GM12878 (cell line): ENCODE data around the gene TAB2.

Experiments used
- CEBPB ChIP-seq, 2 experiments: fragments of 150-350 bp in 1 of 2; IDR thresholded peaks; 2 replicates each; pipeline ENCODE4 v1.6.1; 2012 to 2014; ENCODE audit warnings: low read depth in 2 of 2, low read length in 2 of 2, borderline replicate concordance in 1 of 2, inconsistent platforms in 1 of 2
- EZH2 ChIP-seq: IDR thresholded peaks from 2 replicates; pipeline ENCODE4 v1.6.1; 2012; ENCODE audit warnings: low read depth, mild to moderate bottlenecking, control low read depth, inconsistent platforms, low read length, borderline replicate concordance; ENCODE audit not compliant: control insufficient read depth
- HCFC1 ChIP-seq: fragments of 150-350 bp; IDR thresholded peaks from 2 replicates; pipeline ENCODE4 v1.6.1; 2014; ENCODE audit warnings: low read length
- NFIC ChIP-seq: IDR thresholded peaks from 2 replicates; pipeline ENCODE4 v1.6.1; 2012; ENCODE audit warnings: low read depth, mild to moderate bottlenecking, inconsistent platforms, low read length, moderate library complexity
- RB1 ChIP-seq: fragments of 450-650 bp; formaldehyde crosslinking; IDR thresholded peaks from 2 replicates; pipeline ENCODE4 v1.6.1; 2017; ENCODE audit warnings: mild to moderate bottlenecking, borderline replicate concordance
- RFX5 ChIP-seq: IDR thresholded peaks from 2 replicates; pipeline ENCODE4 v1.6.1; 2011; ENCODE audit warnings: low read depth, low read length, improper control_type of control experiment
- TAF1 ChIP-seq: IDR thresholded peaks from 2 replicates; pipeline ENCODE4 v1.6.1; 2011; ENCODE audit warnings: mild to moderate bottlenecking, low read depth, low read length, borderline replicate concordance
- TARDBP ChIP-seq: IDR thresholded peaks from 2 replicates; pipeline ENCODE4 v1.6.1; 2016; ENCODE audit warnings: borderline replicate concordance
- TF ChIP-seq, protein P1 (sequence below): fragments of 450-650 bp; formaldehyde crosslinking; IDR thresholded peaks from 2 replicates; pipeline ENCODE4 v1.4.0; 2022; ENCODE audit warnings: mild to moderate bottlenecking, moderate library complexity
- TF ChIP-seq, protein P2 (sequence below): IDR thresholded peaks from 2 replicates; pipeline ENCODE4 v1.6.1; 2012; ENCODE audit warnings: low read depth, low read length, improper control_type of control experiment
- TF ChIP-seq, protein P3 (sequence below), 3 experiments: IDR thresholded peaks in 2 of 3; conservative IDR thresholded peaks in 1 of 3; 2 replicates each; pipeline ENCODE4 v1.5.1; 2011; ENCODE audit warnings: low read depth in 3 of 3, low read length in 3 of 3, mild to moderate bottlenecking in 3 of 3, control low read depth in 2 of 3, moderate library complexity in 2 of 3, inconsistent platforms in 1 of 3, mixed read lengths in 1 of 3; ENCODE audit not compliant: control insufficient read depth in 2 of 3, insufficient read depth in 1 of 3; ENCODE audit errors: extremely low read depth in 1 of 3
- TF ChIP-seq, protein P4 (sequence below): IDR thresholded peaks from 2 replicates; pipeline ENCODE4 v1.6.1; 2011; ENCODE audit warnings: borderline replicate concordance, low read depth, mild to moderate bottlenecking, moderate library complexity, mixed read lengths, low read length; ENCODE audit not compliant: insufficient read depth; ENCODE audit errors: extremely low read length

DNA sequence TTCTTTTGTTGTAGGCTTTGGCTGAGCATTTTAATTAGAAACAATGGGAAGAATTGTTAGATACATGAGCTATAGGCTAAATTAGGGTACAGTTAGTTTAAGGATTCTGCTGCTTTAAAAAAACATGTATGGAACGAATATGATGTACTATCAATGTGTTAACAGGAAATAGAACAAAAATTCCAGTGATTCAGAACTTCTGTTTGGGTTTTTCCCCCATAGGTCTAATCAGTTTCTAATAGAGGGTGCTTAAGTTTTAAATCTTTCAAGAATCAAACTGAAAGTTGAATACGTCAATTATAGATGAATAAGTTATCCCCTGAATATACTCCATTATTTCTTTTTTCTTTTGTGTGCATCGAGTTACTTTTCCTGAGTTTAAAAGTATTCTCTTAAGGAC is 1.9 kb downstream of the TAB2 start:
- TF ChIP-seq HCFC1 (no peak), EZH2 (no peak), TAF1 (no peak), RFX5 (no peak), CEBPB (IDR thresholded peaks at IDR 0.05; ENCODE audit: borderline replicate concordance in 1 of 2, low read depth in 2 of 2, low read length in 2 of 2) (no peak), NFIC (peak; percentile 65), RB1 (no peak), TARDBP (no peak)
- TF ChIP-seq, protein P1, sequence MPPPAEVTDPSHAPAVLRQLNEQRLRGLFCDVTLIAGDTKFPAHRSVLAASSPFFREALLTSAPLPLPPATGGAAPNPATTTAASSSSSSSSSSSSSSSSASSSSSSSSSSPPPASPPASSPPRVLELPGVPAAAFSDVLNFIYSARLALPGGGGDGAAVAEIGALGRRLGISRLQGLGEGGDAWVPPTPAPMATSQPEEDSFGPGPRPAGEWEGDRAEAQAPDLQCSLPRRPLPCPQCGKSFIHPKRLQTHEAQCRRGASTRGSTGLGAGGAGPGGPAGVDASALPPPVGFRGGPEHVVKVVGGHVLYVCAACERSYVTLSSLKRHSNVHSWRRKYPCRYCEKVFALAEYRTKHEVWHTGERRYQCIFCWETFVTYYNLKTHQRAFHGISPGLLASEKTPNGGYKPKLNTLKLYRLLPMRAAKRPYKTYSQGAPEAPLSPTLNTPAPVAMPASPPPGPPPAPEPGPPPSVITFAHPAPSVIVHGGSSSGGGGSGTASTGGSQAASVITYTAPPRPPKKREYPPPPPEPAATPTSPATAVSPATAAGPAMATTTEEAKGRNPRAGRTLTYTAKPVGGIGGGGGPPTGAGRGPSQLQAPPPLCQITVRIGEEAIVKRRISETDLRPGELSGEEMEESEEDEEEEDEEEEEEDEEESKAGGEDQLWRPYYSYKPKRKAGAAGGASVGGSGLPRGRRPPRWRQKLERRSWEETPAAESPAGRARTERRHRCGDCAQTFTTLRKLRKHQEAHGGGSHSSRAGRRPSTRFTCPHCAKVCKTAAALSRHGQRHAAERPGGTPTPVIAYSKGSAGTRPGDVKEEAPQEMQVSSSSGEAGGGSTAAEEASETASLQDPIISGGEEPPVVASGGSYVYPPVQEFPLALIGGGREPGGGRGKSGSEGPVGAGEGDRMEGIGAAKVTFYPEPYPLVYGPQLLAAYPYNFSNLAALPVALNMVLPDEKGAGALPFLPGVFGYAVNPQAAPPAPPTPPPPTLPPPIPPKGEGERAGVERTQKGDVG (CRISPR knock-in tag), result no peak
- TF ChIP-seq, protein P2, sequence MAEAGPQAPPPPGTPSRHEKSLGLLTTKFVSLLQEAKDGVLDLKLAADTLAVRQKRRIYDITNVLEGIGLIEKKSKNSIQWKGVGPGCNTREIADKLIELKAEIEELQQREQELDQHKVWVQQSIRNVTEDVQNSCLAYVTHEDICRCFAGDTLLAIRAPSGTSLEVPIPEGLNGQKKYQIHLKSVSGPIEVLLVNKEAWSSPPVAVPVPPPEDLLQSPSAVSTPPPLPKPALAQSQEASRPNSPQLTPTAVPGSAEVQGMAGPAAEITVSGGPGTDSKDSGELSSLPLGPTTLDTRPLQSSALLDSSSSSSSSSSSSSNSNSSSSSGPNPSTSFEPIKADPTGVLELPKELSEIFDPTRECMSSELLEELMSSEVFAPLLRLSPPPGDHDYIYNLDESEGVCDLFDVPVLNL, result no peak
- TF ChIP-seq, protein P3, sequence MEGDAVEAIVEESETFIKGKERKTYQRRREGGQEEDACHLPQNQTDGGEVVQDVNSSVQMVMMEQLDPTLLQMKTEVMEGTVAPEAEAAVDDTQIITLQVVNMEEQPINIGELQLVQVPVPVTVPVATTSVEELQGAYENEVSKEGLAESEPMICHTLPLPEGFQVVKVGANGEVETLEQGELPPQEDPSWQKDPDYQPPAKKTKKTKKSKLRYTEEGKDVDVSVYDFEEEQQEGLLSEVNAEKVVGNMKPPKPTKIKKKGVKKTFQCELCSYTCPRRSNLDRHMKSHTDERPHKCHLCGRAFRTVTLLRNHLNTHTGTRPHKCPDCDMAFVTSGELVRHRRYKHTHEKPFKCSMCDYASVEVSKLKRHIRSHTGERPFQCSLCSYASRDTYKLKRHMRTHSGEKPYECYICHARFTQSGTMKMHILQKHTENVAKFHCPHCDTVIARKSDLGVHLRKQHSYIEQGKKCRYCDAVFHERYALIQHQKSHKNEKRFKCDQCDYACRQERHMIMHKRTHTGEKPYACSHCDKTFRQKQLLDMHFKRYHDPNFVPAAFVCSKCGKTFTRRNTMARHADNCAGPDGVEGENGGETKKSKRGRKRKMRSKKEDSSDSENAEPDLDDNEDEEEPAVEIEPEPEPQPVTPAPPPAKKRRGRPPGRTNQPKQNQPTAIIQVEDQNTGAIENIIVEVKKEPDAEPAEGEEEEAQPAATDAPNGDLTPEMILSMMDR (IDR thresholded peaks at IDR 0.05 in 2 of 3, conservative IDR thresholded peaks at IDR 0.05 in 1 of 3; ENCODE audit: control insufficient read depth in 2 of 3, extremely low read depth in 1 of 3, insufficient read depth in 1 of 3, low read depth in 3 of 3, low read length in 3 of 3), result no peak
- TF ChIP-seq, protein P4, sequence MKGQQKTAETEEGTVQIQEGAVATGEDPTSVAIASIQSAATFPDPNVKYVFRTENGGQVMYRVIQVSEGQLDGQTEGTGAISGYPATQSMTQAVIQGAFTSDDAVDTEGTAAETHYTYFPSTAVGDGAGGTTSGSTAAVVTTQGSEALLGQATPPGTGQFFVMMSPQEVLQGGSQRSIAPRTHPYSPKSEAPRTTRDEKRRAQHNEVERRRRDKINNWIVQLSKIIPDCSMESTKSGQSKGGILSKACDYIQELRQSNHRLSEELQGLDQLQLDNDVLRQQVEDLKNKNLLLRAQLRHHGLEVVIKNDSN, result no peak
